ENCODE data around the gene ARMC5.
"Not testable (repeated sequence)": the region's sequence is repeated elsewhere in the genome, so short reads cannot be mapped to it uniquely, and the experiment has no call there.

Gene ARMC5

GRCh38 chr16:31477220-31478216, 18.2 kb downstream of the ARMC5 start:
- peak; percentile 15 for DNase-seq (ENCODE audit: low read depth)

- no peak for DNase-seq (ENCODE audit: low read depth)
Observed at GRCh38 chr16:31478956-31479355, 19.7 kb downstream of the ARMC5 start.

- no peak for DNase-seq (ENCODE audit: low read depth)
Observed at GRCh38 chr16:31479751-31480150, 20.4 kb downstream of the ARMC5 start.

- DNase-seq (ENCODE audit: low read depth), result no peak
Observed at GRCh38 chr16:31480851-31481536, 21.7 kb downstream of the ARMC5 start.

GRCh38 chr16:31483081-31483480, 23.8 kb downstream of the ARMC5 start, which contains the start of gene SLC5A2:
Gene SLC5A2, plus strand, starts transcription at chr16:31483123. Its CDS starts 14 bp downstream, at chr16:31483137.
- DNase-seq (ENCODE audit: low read depth), result no peak

- DNase-seq (ENCODE audit: low read depth), result not testable (repeated sequence)
Observed at GRCh38 chr16:31484048-31484447, 24.7 kb downstream of the ARMC5 start.

- no peak for DNase-seq (ENCODE audit: low read depth)
Observed at GRCh38 chr16:31484491-31485171, 25.3 kb downstream of the ARMC5 start.

- no peak for DNase-seq (ENCODE audit: low read depth)
Observed at GRCh38 chr16:31485571-31485970, 26.3 kb downstream of the ARMC5 start.

GRCh38 chr16:31486045-31486444, 26.7 kb downstream of the ARMC5 start:
- no peak for DNase-seq (ENCODE audit: low read depth)

GRCh38 chr16:31487071-31487719, 27.9 kb downstream of the ARMC5 start:
- no peak for DNase-seq (ENCODE audit: low read depth)

GRCh38 chr16:31487720-31488467, 28.6 kb downstream of the ARMC5 start:
- peak; percentile 58 for DNase-seq (ENCODE audit: low read depth)

GRCh38 chr16:31488468-31489297, 29.4 kb downstream of the ARMC5 start:
- DNase-seq (ENCODE audit: low read depth), result no peak

- DNase-seq (ENCODE audit: low read depth), result no peak
Observed at GRCh38 chr16:31489298-31489564, 29.9 kb downstream of the ARMC5 start.

GRCh38 chr16:31489616-31490584, 30.6 kb downstream of the ARMC5 start:
- no peak for DNase-seq (ENCODE audit: low read depth)

- no peak for DNase-seq (ENCODE audit: low read depth)
Observed at GRCh38 chr16:31491778-31492418, 32.6 kb downstream of the ARMC5 start.

- DNase-seq (ENCODE audit: low read depth), result no peak
Observed at GRCh38 chr16:31493506-31494125, 34.3 kb downstream of the ARMC5 start.

- no peak for DNase-seq (ENCODE audit: low read depth)
Observed at GRCh38 chr16:31496670-31497069, 37.4 kb downstream of the ARMC5 start.

- no peak for DNase-seq (ENCODE audit: low read depth)
Observed at GRCh38 chr16:31498493-31498892, 39.2 kb downstream of the ARMC5 start.
